Measurements from ENCODE around the gene COG5.

- TF ChIP-seq, protein P1, sequence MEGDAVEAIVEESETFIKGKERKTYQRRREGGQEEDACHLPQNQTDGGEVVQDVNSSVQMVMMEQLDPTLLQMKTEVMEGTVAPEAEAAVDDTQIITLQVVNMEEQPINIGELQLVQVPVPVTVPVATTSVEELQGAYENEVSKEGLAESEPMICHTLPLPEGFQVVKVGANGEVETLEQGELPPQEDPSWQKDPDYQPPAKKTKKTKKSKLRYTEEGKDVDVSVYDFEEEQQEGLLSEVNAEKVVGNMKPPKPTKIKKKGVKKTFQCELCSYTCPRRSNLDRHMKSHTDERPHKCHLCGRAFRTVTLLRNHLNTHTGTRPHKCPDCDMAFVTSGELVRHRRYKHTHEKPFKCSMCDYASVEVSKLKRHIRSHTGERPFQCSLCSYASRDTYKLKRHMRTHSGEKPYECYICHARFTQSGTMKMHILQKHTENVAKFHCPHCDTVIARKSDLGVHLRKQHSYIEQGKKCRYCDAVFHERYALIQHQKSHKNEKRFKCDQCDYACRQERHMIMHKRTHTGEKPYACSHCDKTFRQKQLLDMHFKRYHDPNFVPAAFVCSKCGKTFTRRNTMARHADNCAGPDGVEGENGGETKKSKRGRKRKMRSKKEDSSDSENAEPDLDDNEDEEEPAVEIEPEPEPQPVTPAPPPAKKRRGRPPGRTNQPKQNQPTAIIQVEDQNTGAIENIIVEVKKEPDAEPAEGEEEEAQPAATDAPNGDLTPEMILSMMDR (IDR thresholded peaks at IDR 0.05): no peak
- TF ChIP-seq POLR2A (IDR thresholded peaks at IDR 0.05): no peak
These were observed 91.6 kb downstream of the COG5 start for GRCh38 chr7:107472116-107472515.
